Lower leg skin (tissue), 3 donors: ENCODE data around the gene CACNG8.

Experiments used
- POLR2A ChIP-seq, 2 donors: fragments of 450-650 bp; IDR thresholded peaks; one replicate each; pipeline ENCODE4 v1.6.1; 2016 to 2017; ENCODE audit warnings: antibody characterized with exemption in 2 of 2, mild to moderate bottlenecking in 1 of 2, moderate library complexity in 1 of 2
- TF ChIP-seq, protein P1 (sequence below), 3 donors: fragments of 450-650 bp; IDR thresholded peaks; one replicate each; pipeline ENCODE4 v1.5.1; 2016; ENCODE audit warnings: antibody characterized with exemption in 3 of 3, mild to moderate bottlenecking in 3 of 3, moderate library complexity in 2 of 3

DNA sequence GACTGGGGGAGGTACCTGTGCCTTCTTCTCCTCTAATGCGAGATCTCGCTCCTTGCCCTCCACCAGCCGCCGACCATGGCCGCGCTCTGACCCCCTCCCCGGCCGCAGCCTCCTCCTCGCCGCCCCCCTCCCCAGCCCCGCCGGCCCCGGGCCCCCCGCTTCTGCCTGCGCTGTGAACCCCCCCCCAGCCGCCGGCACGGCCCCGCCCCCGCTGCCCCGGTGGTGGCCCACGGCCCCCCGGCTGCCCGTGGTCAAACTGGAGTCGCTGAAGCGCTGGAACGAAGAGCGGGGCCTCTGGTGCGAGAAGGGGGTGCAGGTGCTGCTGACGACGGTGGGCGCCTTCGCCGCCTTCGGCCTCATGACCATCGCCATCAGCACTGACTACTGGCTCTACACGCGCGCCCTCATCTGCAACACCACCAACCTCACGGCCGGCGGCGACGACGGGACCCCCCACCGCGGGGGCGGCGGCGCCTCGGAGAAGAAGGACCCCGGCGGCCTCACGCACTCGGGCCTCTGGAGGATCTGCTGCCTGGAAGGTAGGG is at the start of gene CACNG8:
- TF ChIP-seq, protein P1, sequence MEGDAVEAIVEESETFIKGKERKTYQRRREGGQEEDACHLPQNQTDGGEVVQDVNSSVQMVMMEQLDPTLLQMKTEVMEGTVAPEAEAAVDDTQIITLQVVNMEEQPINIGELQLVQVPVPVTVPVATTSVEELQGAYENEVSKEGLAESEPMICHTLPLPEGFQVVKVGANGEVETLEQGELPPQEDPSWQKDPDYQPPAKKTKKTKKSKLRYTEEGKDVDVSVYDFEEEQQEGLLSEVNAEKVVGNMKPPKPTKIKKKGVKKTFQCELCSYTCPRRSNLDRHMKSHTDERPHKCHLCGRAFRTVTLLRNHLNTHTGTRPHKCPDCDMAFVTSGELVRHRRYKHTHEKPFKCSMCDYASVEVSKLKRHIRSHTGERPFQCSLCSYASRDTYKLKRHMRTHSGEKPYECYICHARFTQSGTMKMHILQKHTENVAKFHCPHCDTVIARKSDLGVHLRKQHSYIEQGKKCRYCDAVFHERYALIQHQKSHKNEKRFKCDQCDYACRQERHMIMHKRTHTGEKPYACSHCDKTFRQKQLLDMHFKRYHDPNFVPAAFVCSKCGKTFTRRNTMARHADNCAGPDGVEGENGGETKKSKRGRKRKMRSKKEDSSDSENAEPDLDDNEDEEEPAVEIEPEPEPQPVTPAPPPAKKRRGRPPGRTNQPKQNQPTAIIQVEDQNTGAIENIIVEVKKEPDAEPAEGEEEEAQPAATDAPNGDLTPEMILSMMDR (IDR thresholded peaks at IDR 0.05) = no peak
- no peak for TF ChIP-seq POLR2A (IDR thresholded peaks at IDR 0.05)
